ENCODE results near the gene SPATA6L.

SPATA6L gene

GRCh38 chr9:4640027-4640426, 26.3 kb downstream of the SPATA6L start:
- TF ChIP-seq CTCF (IDR thresholded peaks at IDR 0.05; ENCODE audit: borderline replicate concordance, insufficient read depth, low read depth, low read length) = peak; percentile 35; the same call in 1 of the 2 replicates
- H3K4me3 ChIP-seq (ENCODE audit: low read depth, low read length) = no peak overlapping the region

GRCh38 chr9:4639420-4639819, 26.9 kb downstream of the SPATA6L start:
- H3K4me3 ChIP-seq (ENCODE audit: low read depth, low read length) = no peak overlapping the region
- no peak for TF ChIP-seq CTCF (IDR thresholded peaks at IDR 0.05; ENCODE audit: borderline replicate concordance, insufficient read depth, low read depth, low read length)

- TF ChIP-seq CTCF (IDR thresholded peaks at IDR 0.05; ENCODE audit: borderline replicate concordance, insufficient read depth, low read depth, low read length) = no peak
- no peak overlapping the region for H3K4me3 ChIP-seq (ENCODE audit: low read depth, low read length)
These were observed 27.3 kb downstream of the SPATA6L start for GRCh38 chr9:4638968-4639367.

- no peak overlapping the region for H3K4me3 ChIP-seq (ENCODE audit: low read depth, low read length)
- TF ChIP-seq CTCF (IDR thresholded peaks at IDR 0.05; ENCODE audit: borderline replicate concordance, insufficient read depth, low read depth, low read length) = no peak
These were observed 35.4 kb downstream of the SPATA6L start for GRCh38 chr9:4630836-4631235.

- TF ChIP-seq CTCF (IDR thresholded peaks at IDR 0.05; ENCODE audit: borderline replicate concordance, insufficient read depth, low read depth, low read length) = no peak
- no peak overlapping the region for H3K4me3 ChIP-seq (ENCODE audit: low read depth, low read length)
These were observed 44.3 kb downstream of the SPATA6L start for GRCh38 chr9:4622016-4622415.

- no peak for TF ChIP-seq CTCF (IDR thresholded peaks at IDR 0.05; ENCODE audit: borderline replicate concordance, insufficient read depth, low read depth, low read length)
- no peak overlapping the region for H3K4me3 ChIP-seq (ENCODE audit: low read depth, low read length)
These were observed 45.3 kb downstream of the SPATA6L start for GRCh38 chr9:4620881-4621555.

GRCh38 chr9:4620057-4620765, 46.1 kb downstream of the SPATA6L start:
- no peak for TF ChIP-seq CTCF (IDR thresholded peaks at IDR 0.05; ENCODE audit: borderline replicate concordance, insufficient read depth, low read depth, low read length)
- no peak overlapping the region for H3K4me3 ChIP-seq (ENCODE audit: low read depth, low read length)
